ENCODE measurements around the gene PHLDB1.

DNA sequence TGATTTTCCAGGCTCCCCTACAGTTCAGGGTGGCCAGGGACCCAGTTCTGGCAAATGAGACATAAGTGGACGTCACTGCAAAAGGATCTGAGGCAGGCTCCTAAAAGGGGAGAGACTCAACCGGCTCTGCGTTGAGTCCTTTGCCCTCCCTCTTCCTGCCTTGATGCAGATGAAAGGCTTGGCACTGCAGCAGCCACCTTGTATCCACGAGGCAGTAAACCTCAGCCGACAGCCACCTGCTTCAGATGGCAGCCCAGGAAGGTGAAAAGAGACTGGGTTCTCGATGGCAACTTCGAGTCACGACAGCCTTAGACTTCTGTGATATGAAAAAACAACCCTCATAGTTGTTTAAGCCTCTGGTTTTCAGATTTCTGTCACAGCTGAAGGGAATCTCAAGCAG is 86.8 kb downstream of the PHLDB1 start:
- TF ChIP-seq EHF (CRISPR knock-in tag; IDR thresholded peaks at IDR 0.05) = no peak
- TF ChIP-seq, protein P1, sequence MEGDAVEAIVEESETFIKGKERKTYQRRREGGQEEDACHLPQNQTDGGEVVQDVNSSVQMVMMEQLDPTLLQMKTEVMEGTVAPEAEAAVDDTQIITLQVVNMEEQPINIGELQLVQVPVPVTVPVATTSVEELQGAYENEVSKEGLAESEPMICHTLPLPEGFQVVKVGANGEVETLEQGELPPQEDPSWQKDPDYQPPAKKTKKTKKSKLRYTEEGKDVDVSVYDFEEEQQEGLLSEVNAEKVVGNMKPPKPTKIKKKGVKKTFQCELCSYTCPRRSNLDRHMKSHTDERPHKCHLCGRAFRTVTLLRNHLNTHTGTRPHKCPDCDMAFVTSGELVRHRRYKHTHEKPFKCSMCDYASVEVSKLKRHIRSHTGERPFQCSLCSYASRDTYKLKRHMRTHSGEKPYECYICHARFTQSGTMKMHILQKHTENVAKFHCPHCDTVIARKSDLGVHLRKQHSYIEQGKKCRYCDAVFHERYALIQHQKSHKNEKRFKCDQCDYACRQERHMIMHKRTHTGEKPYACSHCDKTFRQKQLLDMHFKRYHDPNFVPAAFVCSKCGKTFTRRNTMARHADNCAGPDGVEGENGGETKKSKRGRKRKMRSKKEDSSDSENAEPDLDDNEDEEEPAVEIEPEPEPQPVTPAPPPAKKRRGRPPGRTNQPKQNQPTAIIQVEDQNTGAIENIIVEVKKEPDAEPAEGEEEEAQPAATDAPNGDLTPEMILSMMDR (IDR thresholded peaks at IDR 0.05) = no peak
